Measurements from ENCODE around the gene MUC2.

MUC2 gene

DNA sequence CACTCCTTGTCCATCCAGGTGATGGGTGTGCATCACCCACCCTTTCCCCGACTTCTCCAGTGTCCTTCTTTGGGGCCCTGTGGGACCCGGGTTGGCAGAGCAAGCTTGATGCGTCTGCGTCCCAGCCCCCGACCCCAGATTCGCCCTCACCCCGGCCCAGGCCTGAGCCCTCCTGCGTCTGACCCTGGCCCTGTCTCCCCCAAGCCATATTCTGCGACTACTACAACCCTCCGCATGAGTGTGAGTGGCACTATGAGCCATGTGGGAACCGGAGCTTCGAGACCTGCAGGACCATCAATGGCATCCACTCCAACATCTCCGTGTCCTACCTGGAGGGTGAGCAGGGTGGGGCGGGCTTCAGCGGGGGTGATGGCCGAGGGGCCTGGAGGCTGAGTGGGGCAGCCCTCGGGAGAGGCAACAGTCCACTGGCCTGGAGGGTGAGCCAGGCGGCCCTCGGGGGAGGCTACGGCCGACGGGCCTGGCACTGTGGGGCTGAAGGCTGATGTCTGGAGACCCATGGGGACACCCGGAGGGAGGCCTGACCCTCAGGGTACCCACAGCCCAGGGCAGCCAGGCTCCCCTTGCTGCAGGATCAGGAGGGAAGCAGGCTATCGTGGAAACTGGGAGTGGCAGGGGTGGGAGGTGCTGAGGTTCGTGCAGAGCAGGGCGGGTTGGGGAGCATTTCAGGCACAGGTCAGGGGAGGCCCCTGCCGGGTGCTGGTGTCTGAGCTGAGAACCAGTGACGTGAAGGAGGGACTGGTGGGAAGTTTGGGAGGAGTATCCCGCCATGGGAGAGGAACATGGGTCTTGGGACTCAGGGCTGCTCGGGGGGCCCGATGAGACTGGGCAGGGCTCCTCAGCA lies 15.3 kb downstream of the MUC2 start:
- no peak for DNase-seq

- no peak for DNase-seq
These were observed 16.1 kb downstream of the MUC2 start for GRCh38 chr11:1090600-1091331.

DNA sequence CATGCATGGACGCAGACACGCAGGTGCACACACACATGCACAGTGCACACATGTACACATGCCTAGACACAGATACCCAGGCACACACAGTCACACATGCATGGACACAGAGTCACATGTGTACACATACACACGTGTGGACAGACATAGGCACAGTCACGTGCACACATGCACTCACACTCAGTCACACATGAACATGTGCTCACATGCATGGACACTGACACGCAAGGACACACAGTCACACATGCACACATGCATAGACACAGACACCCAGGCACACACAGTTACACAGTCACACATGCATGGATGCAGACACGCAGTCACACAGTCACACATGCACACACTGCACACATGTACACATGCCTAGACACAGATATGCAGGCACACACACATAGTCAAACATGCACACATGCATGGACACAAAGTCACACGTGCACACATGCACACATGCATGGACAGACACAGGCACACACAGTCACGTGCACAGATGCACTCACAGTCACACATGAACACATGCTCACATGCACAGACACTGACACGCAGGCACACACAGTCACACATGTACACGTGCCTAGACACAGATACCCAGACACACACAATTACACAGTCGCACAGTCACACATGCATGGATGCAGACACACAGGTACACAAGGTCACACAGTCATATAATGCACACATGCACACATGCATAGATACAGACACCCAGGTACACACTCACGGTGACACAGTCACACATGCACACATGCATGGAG lies 16.8 kb downstream of the MUC2 start:
- DNase-seq, result no peak

DNA sequence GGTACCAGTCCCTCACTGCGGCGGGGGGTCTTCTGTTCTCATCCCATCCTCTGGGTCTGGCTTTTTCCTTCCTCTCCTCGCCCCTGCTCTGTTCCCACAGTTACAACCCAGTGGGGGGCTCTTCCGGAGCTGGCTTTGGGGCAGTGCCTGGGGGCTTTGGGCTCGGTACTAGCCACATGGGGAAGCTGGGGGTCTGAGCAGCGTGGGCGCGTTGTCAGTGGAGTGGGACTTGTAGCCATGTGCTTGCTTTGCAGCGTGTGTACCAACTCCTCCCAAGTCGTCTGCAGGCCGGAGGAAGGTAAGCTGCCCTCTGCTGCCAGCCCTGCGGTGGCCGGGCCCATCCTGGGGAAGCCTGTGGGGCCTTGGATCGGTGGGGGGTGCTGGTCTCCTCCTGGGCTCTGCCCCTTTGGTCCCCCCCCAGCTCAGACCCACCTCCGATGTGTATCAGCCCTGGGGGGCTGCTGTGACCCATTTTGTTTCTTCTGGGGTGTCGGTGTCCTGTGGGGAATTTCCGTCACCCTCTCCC lies 17.5 kb downstream of the MUC2 start:
- DNase-seq, result no peak

GRCh38 chr11:1092919-1093318 lies 18.2 kb downstream of the MUC2 start:
- DNase-seq, result no peak

DNA sequence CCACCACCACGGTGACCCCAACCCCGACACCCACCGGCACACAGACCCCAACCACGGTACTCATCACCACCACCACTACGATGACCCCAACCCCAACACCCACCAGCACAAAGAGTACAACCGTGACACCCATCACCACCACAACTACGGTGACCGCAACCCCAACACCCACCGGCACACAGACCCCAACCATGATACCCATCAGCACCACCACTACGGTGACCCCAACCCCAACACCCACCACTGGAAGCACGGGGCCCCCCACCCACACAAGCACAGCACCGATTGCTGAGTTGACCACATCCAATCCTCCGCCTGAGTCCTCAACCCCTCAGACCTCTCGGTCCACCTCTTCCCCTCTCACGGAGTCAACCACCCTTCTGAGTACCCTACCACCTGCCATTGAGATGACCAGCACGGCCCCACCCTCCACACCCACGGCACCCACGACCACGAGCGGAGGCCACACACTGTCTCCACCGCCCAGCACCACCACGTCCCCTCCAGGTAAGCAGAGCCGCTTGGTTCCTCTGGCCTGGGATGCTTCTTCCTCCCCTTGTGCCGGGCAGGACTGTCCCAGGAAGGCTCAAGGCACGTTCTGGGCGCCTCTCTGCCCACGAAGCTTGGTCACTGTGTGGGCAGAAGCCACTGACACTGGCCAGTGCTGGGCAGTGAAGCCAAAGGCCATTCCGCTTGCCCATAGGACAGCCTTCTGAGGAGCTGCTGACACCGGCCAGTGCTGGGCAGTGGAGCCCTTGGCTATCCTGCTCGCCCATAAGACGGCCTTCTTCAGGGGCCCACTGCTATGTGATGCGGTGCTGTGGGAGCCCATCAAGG lies 25.1 kb downstream of the MUC2 start:
- no peak for DNase-seq

GRCh38 chr11:1100417-1101245 lies 26.0 kb downstream of the MUC2 start:
- no peak for DNase-seq

DNA sequence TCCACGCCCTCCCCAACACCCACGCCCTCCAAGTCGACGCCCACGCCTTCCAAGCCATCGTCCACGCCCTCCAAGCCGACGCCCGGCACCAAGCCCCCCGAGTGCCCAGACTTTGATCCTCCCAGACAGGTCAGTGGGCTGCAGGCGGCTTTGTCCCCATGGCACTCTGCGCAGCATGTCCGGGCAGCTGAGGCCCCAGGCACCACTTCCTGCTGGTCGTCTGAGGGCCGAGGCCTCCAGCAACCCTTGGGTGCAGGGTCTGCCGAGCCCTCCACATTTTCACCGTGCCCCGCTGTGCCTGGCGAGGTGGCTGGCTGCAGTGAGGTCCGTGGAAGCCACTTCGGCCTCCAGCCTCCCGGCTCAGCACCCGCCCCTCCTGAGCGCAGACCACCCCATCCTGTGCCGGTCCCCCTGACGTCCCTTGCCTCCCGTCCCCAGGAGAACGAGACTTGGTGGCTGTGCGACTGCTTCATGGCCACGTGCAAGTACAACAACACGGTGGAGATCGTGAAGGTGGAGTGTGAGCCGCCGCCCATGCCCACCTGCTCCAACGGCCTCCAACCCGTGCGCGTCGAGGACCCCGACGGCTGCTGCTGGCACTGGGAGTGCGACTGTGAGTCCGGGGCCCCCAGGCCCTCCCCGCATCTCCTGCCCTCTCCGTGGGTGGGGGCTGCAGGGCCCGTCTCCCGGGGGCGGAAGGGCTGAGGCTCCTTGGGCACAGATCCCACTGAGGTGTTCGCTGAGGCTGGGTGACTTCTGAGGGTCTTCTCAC lies 26.8 kb downstream of the MUC2 start:
- no peak for DNase-seq

GRCh38 chr11:1102221-1102971 lies 27.7 kb downstream of the MUC2 start:
- DNase-seq, result no peak

GRCh38 chr11:1102996-1103395 lies 28.3 kb downstream of the MUC2 start:
- DNase-seq, result no peak

DNA sequence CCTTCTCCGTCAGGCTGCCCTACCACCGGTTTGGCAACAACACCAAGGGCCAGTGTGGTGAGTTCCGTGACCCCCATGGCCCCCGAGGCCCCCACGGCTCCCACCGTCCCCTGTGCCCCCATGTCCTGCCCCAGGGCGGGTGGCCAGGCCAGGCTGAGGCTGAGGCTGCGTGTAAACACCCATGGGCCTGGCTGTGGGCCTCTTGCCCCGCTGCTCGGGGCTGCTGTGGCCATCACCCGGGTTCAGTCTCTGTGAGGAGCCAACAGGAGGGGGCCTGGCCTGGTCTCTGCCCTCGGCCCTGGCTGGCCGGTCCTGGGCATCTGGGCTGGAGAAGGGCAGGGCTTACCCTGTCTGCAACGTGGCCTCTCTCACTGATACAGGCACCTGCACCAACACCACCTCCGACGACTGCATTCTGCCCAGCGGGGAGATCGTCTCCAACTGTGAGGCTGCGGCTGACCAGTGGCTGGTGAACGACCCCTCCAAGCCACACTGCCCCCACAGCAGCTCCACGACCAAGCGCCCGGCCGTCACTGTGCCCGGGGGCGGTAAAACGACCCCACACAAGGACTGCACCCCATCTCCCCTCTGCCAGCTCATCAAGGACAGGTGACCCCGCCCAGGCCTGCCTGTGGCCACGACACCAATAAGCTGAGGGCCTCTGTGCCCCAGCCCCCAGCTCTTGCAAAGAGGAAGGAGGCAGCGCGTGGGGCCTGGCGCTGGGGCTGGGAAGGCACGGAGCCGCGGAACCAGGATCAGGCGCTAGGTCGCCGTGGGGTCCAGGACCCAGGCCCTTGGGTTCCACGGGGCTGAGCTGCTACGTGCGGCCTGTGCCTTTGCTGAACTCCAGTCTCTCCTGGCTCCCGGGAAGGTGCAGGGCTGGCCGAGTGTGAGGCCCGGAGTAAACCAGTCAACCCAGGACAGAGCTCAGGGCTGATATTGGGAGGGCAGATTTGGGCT lies 29.0 kb downstream of the MUC2 start:
- DNase-seq, result no peak

- DNase-seq, result no peak
These were observed 29.9 kb downstream of the MUC2 start for GRCh38 chr11:1104411-1105182.

DNA sequence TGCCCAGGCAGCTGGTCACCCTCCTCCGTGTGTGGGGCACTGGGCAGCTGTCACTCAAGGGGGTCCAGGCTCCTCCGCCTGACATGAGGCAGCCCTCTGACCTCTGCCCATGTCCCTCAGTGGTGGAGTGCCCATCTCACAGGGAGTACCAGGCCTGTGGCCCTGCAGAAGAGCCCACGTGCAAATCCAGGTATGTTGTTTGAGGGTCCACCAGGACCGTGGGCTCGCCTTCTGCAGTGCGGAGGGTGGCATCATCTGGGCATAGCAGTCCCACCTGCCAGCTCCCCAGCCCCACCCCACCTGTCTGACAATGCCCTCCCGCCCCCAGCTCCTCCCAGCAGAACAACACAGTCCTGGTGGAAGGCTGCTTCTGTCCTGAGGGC lies 30.5 kb downstream of the MUC2 start:
- no peak for DNase-seq

GRCh38 chr11:1106387-1106786 lies 31.7 kb downstream of the MUC2 start:
- no peak for DNase-seq

DNA sequence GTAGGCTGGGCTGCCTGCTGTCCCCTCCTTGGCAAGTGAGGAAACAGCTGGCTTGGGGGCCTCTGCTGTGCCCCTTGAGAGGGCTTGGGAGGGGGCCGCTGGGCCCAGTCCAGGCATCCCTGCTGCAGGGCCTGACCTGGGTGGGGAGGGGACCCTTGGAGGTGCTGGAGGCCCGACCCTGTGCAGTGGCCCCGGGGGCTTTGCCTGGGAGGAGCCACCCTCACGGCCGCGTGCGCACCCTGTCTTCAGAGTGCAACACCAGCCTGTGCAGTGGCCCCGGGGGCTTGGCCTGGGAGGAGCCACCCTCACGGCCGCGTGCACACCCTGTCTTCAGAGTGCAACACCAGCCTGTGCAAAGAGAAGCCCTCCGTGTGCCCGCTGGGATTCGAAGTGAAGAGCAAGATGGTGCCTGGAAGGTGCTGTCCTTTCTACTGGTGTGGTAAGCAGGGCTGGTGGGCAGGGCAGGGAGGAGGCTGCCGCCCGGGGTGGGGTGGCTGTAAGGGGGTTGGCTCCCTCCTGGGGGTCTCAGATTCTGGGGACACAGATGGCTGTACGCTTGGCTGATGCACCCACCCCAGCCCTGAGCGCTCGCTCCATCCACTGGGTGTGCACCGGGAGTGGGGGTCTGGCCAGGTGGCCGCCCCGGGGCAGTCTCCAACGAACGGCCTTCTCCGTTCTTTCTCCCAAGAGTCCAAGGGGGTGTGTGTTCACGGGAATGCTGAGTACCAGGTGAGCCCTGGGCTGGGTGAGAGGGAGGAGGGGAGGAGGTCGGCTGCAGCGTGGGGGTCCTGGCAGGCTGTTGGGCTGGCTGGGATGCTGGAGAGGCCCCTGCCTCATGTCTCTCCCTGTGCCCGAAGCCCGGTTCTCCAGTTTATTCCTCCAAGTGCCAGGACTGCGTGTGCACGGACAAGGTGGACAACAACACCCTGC lies 32.9 kb downstream of the MUC2 start:
- no peak for DNase-seq

DNA sequence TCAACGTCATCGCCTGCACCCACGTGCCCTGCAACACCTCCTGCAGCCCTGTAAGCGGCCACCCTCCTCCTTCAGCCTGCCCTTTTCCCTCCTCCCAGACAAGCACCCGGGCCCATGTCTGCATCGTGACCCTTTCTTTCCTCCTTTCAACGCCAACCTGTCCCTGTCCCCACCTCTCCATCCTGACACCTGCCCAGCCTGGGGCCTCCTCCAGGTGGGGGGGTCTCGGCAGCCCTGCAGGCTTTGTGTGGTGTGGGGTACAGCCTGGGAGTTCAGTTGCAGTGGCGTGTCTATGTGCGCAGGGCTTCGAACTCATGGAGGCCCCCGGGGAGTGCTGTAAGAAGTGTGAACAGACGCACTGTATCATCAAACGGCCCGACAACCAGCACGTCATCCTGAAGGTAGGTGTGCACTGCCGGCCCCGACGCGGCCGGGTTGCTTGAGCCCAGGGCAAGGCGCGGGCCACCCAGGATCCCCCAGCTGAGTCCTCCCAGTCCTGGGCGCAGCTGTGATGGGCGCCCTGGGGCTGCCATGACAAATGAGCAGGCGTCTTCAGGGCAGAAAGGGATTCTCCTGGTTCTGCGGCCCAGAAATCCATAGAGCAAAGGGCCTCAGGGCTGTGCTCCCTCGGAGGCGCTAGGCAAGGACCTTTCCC lies 33.7 kb downstream of the MUC2 start:
- DNase-seq, result no peak
